Naive B cell (primary cell): ENCODE data around the gene SLC1A5. TPM values are rescaled to one million over a fixed set of nuclear protein-coding genes. Genes with fewer than 3 reads are reported as not detected.
"Not testable (repeated sequence)": the region's sequence is repeated elsewhere in the genome, so short reads cannot be mapped to it uniquely, and the experiment has no call there.

ENCODE experiments used
- ATAC-seq, 2 donors: fragments of 150-1000 bp; cut with Tn5 transposase; 2 replicates each; pipeline ENCODE4 v1.10.0; 2021; ENCODE audit warnings: low read depth in 2 of 2, mild to moderate bottlenecking in 2 of 2, moderate library complexity in 2 of 2
- DNase-seq: peaks from one replicate; pipeline ENCODE4 v3.0.0; 2022
- H3K27ac Mint-ChIP-seq, 6 donors: one replicate each; pipeline ENCODE4 v1.8.0; 2020 to 2022; ENCODE audit warnings: mild to moderate bottlenecking in 6 of 6, mixed read lengths in 6 of 6, moderate library complexity in 5 of 6, inconsistent platforms in 2 of 6
- H3K27me3 Mint-ChIP-seq, 3 donors: one replicate each; pipeline ENCODE4 v1.8.0; 2021 to 2022; ENCODE audit warnings: mixed read lengths in 3 of 3, mild to moderate bottlenecking in 1 of 3
- H3K36me3 Mint-ChIP-seq, 2 donors: one replicate each; pipeline ENCODE4 v1.8.0; 2020 to 2022; ENCODE audit warnings: mixed read lengths in 2 of 2, inconsistent platforms in 1 of 2, mild to moderate bottlenecking in 1 of 2
- H3K4me1 Mint-ChIP-seq, 3 donors: one replicate each; pipeline ENCODE4 v1.8.0; 2020 to 2022; ENCODE audit warnings: mixed read lengths in 3 of 3, inconsistent platforms in 1 of 3, mild to moderate bottlenecking in 1 of 3, moderate library complexity in 1 of 3
- H3K4me3 Mint-ChIP-seq, 8 donors: one replicate each; pipeline ENCODE4 v1.8.0; 2020 to 2022; ENCODE audit warnings: mild to moderate bottlenecking in 8 of 8, mixed read lengths in 8 of 8, moderate library complexity in 8 of 8, inconsistent platforms in 2 of 8
- H3K9me3 Mint-ChIP-seq, 7 donors: one replicate each; pipeline ENCODE4 v1.8.0; 2020 to 2022; ENCODE audit warnings: mixed read lengths in 7 of 7, mild to moderate bottlenecking in 5 of 7, inconsistent platforms in 2 of 7, moderate library complexity in 1 of 7
- polyA plus RNA-seq, 6 donors: library from polyadenylated mRNA; unstranded; fragments of 300-500 nt; fragmentation: Illumina TruSeq; gene quantifications; one replicate each; pipeline ENCODE4 v1.2.3, GENCODE V29; 2021; ENCODE audit warnings: low read depth in 6 of 6

Gene SLC1A5
- polyA plus RNA-seq, 6 donors from 2014 or later: 4.9 to 12.1 (median 7.9) TPM

DNA sequence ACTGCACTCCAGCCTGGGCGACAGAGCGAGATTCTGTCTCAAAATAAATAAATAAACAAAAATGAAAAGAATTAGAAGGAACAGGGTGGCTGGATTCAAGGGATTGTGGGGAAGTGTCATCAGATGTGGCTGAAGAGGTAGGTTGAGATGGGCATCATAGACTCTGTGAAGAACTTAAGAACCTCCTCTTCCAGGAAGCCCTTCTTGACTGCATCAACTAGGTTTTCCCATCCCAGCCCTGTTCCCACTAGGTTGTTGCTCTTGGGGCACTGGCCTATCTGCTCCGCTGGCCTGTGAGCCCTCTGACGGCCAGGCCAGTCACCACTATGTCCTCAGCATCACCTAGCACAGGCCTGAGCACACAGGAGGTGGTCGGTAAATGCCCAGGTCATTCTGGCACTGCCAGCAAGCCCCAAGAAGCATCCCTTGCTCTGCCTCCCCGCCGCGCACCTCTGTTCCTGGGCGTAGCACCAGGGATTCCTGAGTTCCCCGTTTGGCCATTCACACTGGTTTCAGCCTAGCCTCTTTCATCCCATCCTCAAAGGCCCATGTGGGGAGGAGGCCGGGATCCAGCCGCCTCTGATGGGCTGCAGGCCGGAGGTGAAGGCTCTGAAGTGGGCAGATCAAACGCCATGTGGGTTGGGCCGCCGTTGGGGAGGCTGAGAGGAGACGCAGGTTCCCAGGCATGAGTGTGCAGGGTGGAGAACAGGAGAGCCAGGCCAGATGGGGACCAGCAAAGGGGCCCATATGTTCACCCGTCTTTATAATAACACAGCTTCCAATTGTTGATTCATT, 27.6 kb upstream of the SLC1A5 start:
- Mint-ChIP-seq H3K9me3 (no peaks in the 10 kb centered on the region), H3K27me3 (no peaks in the 10 kb centered on the region), H3K27ac (no peak overlapping the region), H3K4me1 (peaks cover 15 to 20% (median 17%) of the 10 kb centered on the region in 3 donors), H3K4me3 (no peak overlapping the region), H3K36me3 (no peaks in the 10 kb centered on the region)
- DNase-seq: no peak
- no peak for ATAC-seq

GRCh38 chr19:46813839-46814358, 25.5 kb upstream of the SLC1A5 start:
- no peak for DNase-seq
- Mint-ChIP-seq H3K9me3 (no peaks in the 10 kb centered on the region), H3K36me3 (no peaks in the 10 kb centered on the region), H3K27me3 (no peaks in the 10 kb centered on the region), H3K4me3 (no peak overlapping the region), H3K27ac (no peak overlapping the region), H3K4me1 (peaks cover 0 to 7% (median 2%) of the 10 kb centered on the region in 3 donors)
- no peak for ATAC-seq

DNA sequence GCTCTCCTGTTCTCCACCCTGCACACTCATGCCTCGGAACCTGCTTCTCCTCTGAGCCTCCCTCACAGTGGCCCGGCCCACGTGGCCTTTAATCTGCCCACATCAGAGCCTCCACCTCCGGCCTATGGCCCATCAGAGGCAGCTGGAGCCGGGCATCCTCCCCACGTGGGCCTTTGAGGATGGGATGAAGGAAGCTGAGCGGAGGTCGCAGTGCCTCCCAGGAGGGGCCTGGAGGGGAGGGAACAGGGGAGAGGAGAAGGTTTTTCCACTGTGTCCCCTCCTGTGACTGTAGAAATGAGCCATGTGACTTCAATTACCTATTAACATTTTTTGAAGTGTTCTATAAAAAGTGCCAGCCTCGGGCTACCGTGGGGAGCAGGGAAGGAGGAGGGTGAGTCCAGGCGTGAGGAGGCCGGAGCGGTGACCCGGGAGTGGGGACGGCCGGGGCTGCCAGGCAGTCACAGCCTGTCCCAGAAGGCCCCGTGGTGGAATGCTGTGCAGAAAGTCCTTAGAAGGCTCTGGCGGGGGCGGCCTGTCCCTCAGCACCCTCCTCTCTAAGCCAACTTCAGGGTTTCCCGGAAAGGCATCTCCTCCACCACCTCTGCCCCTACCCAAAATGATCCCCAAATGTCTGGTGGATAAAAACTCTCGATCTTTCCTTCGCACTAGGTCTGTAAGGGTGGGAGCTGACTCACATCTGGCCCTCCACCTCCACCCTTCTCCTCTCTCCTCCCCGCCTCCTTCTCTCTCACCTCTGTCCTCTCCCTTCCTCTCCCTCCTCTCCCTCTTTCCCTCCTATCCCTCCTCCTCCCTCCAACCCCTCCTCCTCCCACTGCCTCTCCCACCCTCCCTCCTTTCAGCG, 24.8 kb upstream of the SLC1A5 start:
- Mint-ChIP-seq H3K4me1 (peaks cover 0 to 7% (median 2%) of the 10 kb centered on the region in 3 donors), H3K27ac (peak overlapping the region in 1 of 6 donors; percentile 44)

DNA sequence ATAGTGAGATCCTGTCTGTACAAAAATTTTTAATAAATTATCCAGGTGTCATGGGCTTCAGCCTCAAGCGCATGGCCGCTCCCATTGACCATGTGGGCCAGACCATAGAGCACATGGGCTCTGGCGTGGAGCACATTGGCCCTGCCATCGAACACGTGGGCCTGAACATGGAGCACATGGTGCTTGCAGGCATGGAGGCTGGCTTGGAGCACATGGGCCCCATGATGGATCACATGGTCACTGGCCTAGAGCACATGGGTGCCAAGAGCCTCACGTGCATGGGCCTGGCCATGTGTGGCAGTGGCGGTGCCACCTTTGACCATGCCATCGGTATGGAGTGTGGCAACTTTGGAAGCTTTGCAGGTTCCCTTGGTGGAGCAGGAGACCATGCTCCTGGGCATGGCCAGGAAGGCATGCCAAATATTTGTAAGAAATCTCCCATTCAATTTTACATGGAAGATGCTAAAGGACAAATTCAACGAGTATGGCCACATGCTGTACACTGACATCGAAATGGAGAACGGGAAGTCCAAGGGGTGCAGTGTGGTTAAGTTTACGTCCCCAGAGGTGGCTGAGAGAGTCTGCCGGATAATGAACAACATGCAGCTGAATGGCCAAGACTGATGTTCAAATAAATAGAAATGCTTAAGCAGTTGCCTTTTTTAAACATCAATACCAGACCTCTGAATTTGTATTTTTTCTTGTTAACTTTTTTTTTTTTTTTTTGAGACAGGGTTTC, 21.3 kb upstream of the SLC1A5 start:
- Mint-ChIP-seq H3K4me1 (peaks cover 0 to 7% (median 2%) of the 10 kb centered on the region in 3 donors), H3K27ac (peak overlapping the region in 3 of 6 donors; percentile 70 to 84 (median 72))

More for the DNA sequence above, 24.8 kb upstream of the SLC1A5 start:
- Mint-ChIP-seq H3K36me3 (no peaks in the 10 kb centered on the region), H3K4me3 (no peak overlapping the region), H3K9me3 (no peaks in the 10 kb centered on the region), H3K27me3 (no peaks in the 10 kb centered on the region)
- ATAC-seq: no peak
- DNase-seq: no peak

DNA sequence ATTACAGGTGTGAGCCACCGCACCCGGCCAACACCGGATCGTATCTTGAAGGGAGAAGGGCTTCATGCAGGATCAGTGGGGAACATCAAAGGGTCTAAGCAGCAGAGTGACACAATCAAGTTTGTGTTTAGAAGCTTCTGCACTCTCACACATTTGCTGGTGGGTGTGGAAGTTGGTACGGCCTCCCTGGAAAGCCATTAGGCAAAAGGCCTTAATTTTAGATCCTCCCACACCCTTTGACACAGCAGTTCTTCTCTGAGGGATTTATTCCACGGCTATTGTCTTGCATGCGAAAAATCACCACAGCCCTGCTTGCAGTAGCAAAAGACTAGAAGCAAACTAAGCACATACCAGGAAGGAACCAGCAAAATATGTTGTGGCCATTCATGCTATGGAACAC, 18.3 kb upstream of the SLC1A5 start:
- Mint-ChIP-seq H3K27me3 (no peaks in the 10 kb centered on the region), H3K4me1 (peaks cover 0 to 3% (median 2%) of the 10 kb centered on the region in 3 donors), H3K9me3 (no peaks in the 10 kb centered on the region), H3K27ac (peak overlapping the region in 1 of 6 donors; percentile 77), H3K36me3 (no peaks in the 10 kb centered on the region), H3K4me3 (peak overlapping the region in 1 of 8 donors; percentile 47)
- DNase-seq (no peak), ATAC-seq (no peak)

More for the DNA sequence above, 21.3 kb upstream of the SLC1A5 start:
- Mint-ChIP-seq H3K9me3 (no peaks in the 10 kb centered on the region), H3K4me3 (peak overlapping the region in 2 of 8 donors; percentile 22 to 57), H3K27me3 (no peaks in the 10 kb centered on the region), H3K36me3 (no peaks in the 10 kb centered on the region)
- ATAC-seq (peak in 1 of 2 donors; percentile 54), DNase-seq (no peak)

DNA sequence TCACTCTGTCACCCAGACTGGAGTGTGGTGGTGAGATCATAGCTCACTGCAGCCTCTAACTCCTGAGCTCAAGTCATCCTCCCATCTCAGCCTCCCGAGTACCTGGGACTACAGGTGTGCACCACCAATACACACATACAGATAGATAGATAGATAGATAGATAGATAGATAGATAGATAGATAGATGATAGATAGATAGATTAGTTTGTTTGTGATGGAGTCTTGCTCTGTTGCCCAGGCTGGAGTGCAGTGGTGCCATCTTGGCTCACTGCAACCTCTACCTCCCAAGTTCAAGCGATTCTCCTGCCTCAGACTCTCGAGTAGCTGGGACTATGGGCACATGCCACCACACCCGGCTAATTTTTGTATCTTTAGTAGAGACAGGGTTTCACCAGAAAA, 16.0 kb upstream of the SLC1A5 start:
- DNase-seq, H3K4me1 Mint-ChIP-seq, ATAC-seq, H3K27me3 Mint-ChIP-seq, H3K4me3 Mint-ChIP-seq, H3K9me3 Mint-ChIP-seq, H3K36me3 Mint-ChIP-seq: not testable (repeated sequence)
- peak overlapping the region in 1 of 6 donors; percentile 83 for H3K27ac Mint-ChIP-seq

GRCh38 chr19:46803555-46803954, 15.2 kb upstream of the SLC1A5 start:
- ATAC-seq (no peak), DNase-seq (no peak)
- no peak overlapping the region for H3K4me3 Mint-ChIP-seq
- no peaks in the 10 kb centered on the region for H3K9me3 Mint-ChIP-seq
- H3K4me1 Mint-ChIP-seq: peaks cover 0 to 3% (median 0%) of the 10 kb centered on the region in 3 donors
- H3K27ac Mint-ChIP-seq: peak overlapping the region in 1 of 6 donors; percentile 69
- no peaks in the 10 kb centered on the region for H3K36me3 Mint-ChIP-seq
- H3K27me3 Mint-ChIP-seq: peaks cover 0 to under 1% (median 0%) of the 10 kb centered on the region in 3 donors

GRCh38 chr19:46802152-46802551, 13.8 kb upstream of the SLC1A5 start:
- H3K27me3 Mint-ChIP-seq: peaks cover 0 to 4% (median 0%) of the 10 kb centered on the region in 3 donors
- ATAC-seq (no peak), DNase-seq (no peak)
- H3K4me1 Mint-ChIP-seq: peaks cover 0 to 3% (median 0%) of the 10 kb centered on the region in 3 donors
- H3K27ac Mint-ChIP-seq: peak overlapping the region in 1 of 6 donors; percentile 86
- peak overlapping the region in 1 of 8 donors; percentile 10 for H3K4me3 Mint-ChIP-seq
- H3K9me3 Mint-ChIP-seq: no peaks in the 10 kb centered on the region
- no peaks in the 10 kb centered on the region for H3K36me3 Mint-ChIP-seq

DNA sequence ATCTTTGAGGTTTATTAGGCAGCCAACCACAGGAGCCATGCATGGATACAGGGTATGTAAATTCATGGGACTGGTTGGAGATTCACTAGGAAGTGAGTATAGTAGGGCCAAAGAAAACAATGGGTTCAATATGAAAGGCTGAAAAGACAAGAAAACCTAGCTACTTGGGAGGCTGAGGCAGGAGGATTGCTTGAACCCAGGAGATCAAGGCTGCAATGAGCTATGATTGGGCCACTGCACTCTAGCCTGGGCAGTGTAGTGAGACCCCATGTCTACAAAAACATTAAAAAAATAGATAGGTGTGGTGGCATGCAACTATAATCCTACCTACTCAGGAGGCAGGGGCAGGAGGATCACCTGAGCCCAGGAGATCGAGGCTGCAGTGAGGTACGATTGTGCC, 10.3 kb upstream of the SLC1A5 start:
- no peak overlapping the region for H3K4me3 Mint-ChIP-seq
- no peak overlapping the region for H3K27ac Mint-ChIP-seq
- H3K36me3 Mint-ChIP-seq: no peaks in the 10 kb centered on the region
- no peaks in the 10 kb centered on the region for H3K9me3 Mint-ChIP-seq
- DNase-seq (no peak), ATAC-seq (no peak)
- peaks cover 0 to 2% (median 0%) of the 10 kb centered on the region in 3 donors for H3K4me1 Mint-ChIP-seq
- H3K27me3 Mint-ChIP-seq: peaks cover 0 to 4% (median 0%) of the 10 kb centered on the region in 3 donors

DNA sequence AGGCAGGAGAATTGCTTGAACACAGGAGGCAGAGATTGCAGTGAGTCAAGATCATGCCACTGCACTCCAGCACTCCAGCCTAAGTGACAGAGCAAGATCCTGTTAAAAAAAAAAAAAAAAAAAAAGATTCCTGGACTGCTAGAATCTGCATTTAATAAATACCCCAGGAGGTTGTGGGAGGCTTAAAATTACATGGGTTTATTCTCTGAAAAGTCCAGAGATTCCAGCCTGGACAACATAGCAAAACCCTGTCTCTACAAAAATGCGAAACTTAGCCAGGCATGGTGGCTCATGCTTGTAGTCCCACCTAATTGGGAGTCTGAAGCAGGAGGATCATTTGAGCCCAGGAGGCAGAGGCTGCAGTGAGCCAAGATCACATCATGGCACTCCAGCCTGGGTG, 9.5 kb upstream of the SLC1A5 start:
- H3K27ac Mint-ChIP-seq: no peak overlapping the region
- peaks cover 0 to 4% (median 0%) of the 10 kb centered on the region in 3 donors for H3K27me3 Mint-ChIP-seq
- H3K9me3 Mint-ChIP-seq: no peaks in the 10 kb centered on the region
- DNase-seq (no peak), ATAC-seq (no peak)
- H3K4me3 Mint-ChIP-seq: no peak overlapping the region
- H3K4me1 Mint-ChIP-seq: peaks cover 0 to 2% (median 0%) of the 10 kb centered on the region in 3 donors
- no peaks in the 10 kb centered on the region for H3K36me3 Mint-ChIP-seq

- Mint-ChIP-seq H3K4me1 (peaks cover 12 to 26% (median 21%) of the 10 kb centered on the region in 3 donors), H3K27ac (peak overlapping the region in 1 of 6 donors; percentile 70), H3K36me3 (no peaks in the 10 kb centered on the region), H3K4me3 (peak overlapping the region in 1 of 8 donors; percentile 24), H3K27me3 (no peaks in the 10 kb centered on the region), H3K9me3 (no peaks in the 10 kb centered on the region)
- ATAC-seq (peak in 1 of 2 donors; percentile 8), DNase-seq (no peak)
Measured at GRCh38 chr19:46791944-46792343, 3.5 kb upstream of the SLC1A5 start.

DNA sequence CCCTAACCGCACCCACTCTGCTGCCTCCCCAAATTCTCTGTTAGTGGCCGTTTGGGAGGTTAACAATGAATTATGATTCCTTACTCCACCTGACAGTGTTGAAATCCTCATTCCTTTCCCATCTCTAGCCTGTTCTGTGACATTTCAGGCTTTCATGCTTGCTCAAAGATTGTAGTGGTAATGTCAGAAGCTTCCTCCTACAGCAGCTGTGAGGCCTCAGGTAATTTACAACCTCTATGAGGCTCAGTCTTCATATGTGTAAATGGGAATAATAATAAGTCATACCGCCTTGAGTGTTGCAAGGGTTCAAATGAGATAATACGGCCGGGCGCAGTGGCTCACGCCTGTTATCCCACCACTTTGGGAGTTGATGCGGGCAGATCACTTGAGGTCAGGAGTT, 977 bp upstream of the SLC1A5 start:
- ATAC-seq: no peak

DNA sequence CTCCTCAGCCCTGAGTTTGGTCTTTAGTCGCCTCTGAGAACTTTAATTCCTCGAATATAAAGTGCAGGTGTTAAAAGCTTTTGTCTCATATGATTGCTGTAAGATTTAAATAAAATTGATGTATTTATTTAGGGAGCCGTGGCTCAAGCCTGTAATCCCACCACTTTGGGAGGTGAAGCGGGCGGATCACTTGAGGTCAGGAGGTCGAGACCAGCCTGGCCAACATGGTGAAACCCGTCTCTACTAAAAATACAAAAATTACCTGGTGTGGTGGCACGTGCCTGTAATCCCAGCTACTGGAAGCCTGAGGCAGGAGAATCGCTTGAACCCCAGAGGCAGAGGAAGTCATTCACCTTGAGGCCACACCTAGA, 559 bp upstream of the SLC1A5 start:
- Mint-ChIP-seq H3K9me3 (no peaks in the 10 kb centered on the region), H3K4me1 (peaks cover 39 to 56% (median 51%) of the 10 kb centered on the region in 3 donors), H3K36me3 (no peaks in the 10 kb centered on the region), H3K27ac (peak overlapping the region in 3 of 6 donors; percentile 16 to 89 (median 60)), H3K27me3 (no peaks in the 10 kb centered on the region), H3K4me3 (peak overlapping the region; percentile 75 to 98 (median 95))
- DNase-seq (no peak), ATAC-seq (no peak)

More for the DNA sequence above, 977 bp upstream of the SLC1A5 start:
- no peaks in the 10 kb centered on the region for H3K27me3 Mint-ChIP-seq
- H3K27ac Mint-ChIP-seq: no peak overlapping the region
- H3K4me3 Mint-ChIP-seq: peak overlapping the region in 5 of 8 donors; percentile 29 to 98 (median 92)
- no peaks in the 10 kb centered on the region for H3K36me3 Mint-ChIP-seq
- H3K9me3 Mint-ChIP-seq: no peaks in the 10 kb centered on the region
- peaks cover 35 to 52% (median 47%) of the 10 kb centered on the region in 3 donors for H3K4me1 Mint-ChIP-seq
- DNase-seq: no peak
